SK-N-SH treated with all-trans-retinoic acid at 6 μM for 48 hours (cell line): ENCODE results near the gene SPAG5.

Source experiments
- ARNTL ChIP-seq: fragments of 450-650 bp; formaldehyde crosslinking; IDR thresholded peaks from 2 replicates; pipeline ENCODE4 v1.5.0; 2020; ENCODE audit warnings: low read depth, mild to moderate bottlenecking, moderate library complexity, borderline replicate concordance
- BACH2 ChIP-seq: fragments of 250-450 bp; sonication (Bioruptor Pico); IDR thresholded peaks from 2 replicates; pipeline ENCODE4 v1.9.0; 2021; ENCODE audit warnings: mild to moderate bottlenecking, borderline replicate concordance
- CSDC2 ChIP-seq: fragments of 250-450 bp; sonication (Bioruptor Pico); IDR thresholded peaks from 2 replicates; pipeline ENCODE4 v1.5.0; 2020; ENCODE audit warnings: mild to moderate bottlenecking, moderate library complexity
- CSRNP3 ChIP-seq: fragments of 250-450 bp; sonication (Bioruptor Pico); IDR thresholded peaks from 2 replicates; pipeline ENCODE4 v1.5.1; 2021; ENCODE audit warnings: mild to moderate bottlenecking, moderate library complexity
- GLIS3 ChIP-seq: fragments of 250-450 bp; sonication (Bioruptor Pico); IDR thresholded peaks from 2 replicates; pipeline ENCODE4 v1.5.0; 2020; ENCODE audit warnings: mild to moderate bottlenecking, moderate library complexity
- POU6F1 ChIP-seq: fragments of 250-450 bp; sonication (Bioruptor Pico); IDR thresholded peaks from 2 replicates; pipeline ENCODE4 v1.8.0; 2021; ENCODE audit warnings: low read depth, mild to moderate bottlenecking, moderate library complexity, borderline replicate concordance

GRCh38 chr17:28541439-28541838 lies 57.4 kb downstream of the SPAG5 start:
- TF ChIP-seq ARNTL (CRISPR knock-in tag), result no peak
- no peak for TF ChIP-seq CSDC2 (CRISPR knock-in tag)
- TF ChIP-seq GLIS3, result no peak
- TF ChIP-seq POU6F1 (CRISPR knock-in tag), result no peak
- TF ChIP-seq BACH2 (CRISPR knock-in tag), result no peak
- TF ChIP-seq CSRNP3 (CRISPR knock-in tag), result no peak
